ENCODE measurements around the gene TEDDM1.

Gene TEDDM1

GRCh38 chr1:182413486-182413885 lies 13.0 kb upstream of the TEDDM1 start:
- H3K4me3 ChIP-seq, result no peak overlapping the region
- intact Hi-C loops (cut with DNase I; ENCODE audit: low total_unique reads), result no loop called here
- H3K4me1 ChIP-seq, result peaks cover 0 to 17% (median 12%) of the 10 kb centered on the region in 4 donors
- TF ChIP-seq, protein P1, sequence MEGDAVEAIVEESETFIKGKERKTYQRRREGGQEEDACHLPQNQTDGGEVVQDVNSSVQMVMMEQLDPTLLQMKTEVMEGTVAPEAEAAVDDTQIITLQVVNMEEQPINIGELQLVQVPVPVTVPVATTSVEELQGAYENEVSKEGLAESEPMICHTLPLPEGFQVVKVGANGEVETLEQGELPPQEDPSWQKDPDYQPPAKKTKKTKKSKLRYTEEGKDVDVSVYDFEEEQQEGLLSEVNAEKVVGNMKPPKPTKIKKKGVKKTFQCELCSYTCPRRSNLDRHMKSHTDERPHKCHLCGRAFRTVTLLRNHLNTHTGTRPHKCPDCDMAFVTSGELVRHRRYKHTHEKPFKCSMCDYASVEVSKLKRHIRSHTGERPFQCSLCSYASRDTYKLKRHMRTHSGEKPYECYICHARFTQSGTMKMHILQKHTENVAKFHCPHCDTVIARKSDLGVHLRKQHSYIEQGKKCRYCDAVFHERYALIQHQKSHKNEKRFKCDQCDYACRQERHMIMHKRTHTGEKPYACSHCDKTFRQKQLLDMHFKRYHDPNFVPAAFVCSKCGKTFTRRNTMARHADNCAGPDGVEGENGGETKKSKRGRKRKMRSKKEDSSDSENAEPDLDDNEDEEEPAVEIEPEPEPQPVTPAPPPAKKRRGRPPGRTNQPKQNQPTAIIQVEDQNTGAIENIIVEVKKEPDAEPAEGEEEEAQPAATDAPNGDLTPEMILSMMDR (IDR thresholded peaks at IDR 0.05), result no peak
- H3K9me3 ChIP-seq, result no peaks in the 10 kb centered on the region
- H3K27me3 ChIP-seq, result peaks cover 0 to 6% of the 10 kb centered on the region in 2 donors
- no peaks in the 10 kb centered on the region for H3K36me3 ChIP-seq
- no peak for DNase-seq
- no peak overlapping the region for H3K27ac ChIP-seq

DNA sequence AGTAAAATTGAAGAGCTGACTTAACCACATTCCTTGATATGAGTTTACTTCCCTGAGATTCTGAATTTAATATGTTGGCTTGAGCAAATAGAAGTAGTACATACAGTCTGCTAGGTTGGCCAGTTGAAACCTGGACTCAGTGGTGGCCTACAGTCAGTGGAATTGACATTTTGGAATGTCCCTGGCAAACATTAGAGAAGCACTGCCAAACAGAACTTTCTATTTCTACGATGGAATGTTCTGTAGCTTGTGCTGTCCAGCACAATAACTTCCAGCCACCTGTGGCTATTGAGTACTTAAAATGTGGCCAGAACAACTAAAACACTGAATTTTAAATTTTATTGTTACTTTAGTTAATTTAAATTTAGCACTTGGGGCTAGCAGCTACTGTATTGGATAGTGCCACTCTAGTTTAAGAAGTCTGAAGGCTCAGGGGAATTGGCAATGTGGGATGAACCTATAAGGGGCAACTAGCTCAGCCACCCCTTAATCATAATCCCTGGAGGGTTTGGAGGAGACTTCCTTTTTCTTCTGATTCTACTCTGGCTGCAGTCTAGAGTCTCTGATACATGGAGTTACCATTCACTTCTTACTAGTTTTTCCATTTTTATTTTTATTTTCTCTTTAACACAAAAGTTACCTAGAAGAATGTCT lies 10.3 kb upstream of the TEDDM1 start:
- Histone ChIP-seq H3K4me1 (peaks cover 0 to 17% (median 12%) of the 10 kb centered on the region in 4 donors), H3K27ac (peak overlapping the region; percentile 26 to 37), H3K27me3 (peaks cover 0 to 14% of the 10 kb centered on the region in 2 donors), H3K36me3 (no peaks in the 10 kb centered on the region), H3K4me3 (no peak overlapping the region), H3K9me3 (peaks cover 0 to 3% (median 0%) of the 10 kb centered on the region in 3 donors)
- TF ChIP-seq, protein P1 (IDR thresholded peaks at IDR 0.05), result no peak
- DNase-seq, result no peak
- intact Hi-C loops (cut with DNase I; ENCODE audit: low total_unique reads), result no loop called here

GRCh38 chr1:182410138-182410537 lies 9.7 kb upstream of the TEDDM1 start:
- Histone ChIP-seq H3K9me3 (peaks cover 0 to 7% (median 0%) of the 10 kb centered on the region in 3 donors), H3K4me3 (no peak overlapping the region), H3K27ac (peak overlapping the region; percentile 26 to 37), H3K4me1 (peaks cover 0 to 17% (median 12%) of the 10 kb centered on the region in 4 donors), H3K27me3 (peaks cover 0 to 16% of the 10 kb centered on the region in 2 donors), H3K36me3 (no peaks in the 10 kb centered on the region)
- DNase-seq, result no peak
- intact Hi-C loops (cut with DNase I; ENCODE audit: low total_unique reads), result no loop called here
- TF ChIP-seq, protein P1 (IDR thresholded peaks at IDR 0.05), result no peak

GRCh38 chr1:182408435-182409075 lies 8.1 kb upstream of the TEDDM1 start:
- H3K9me3 ChIP-seq, result peaks cover 0 to 7% (median 0%) of the 10 kb centered on the region in 3 donors
- intact Hi-C loops (cut with DNase I; ENCODE audit: low total_unique reads), result no loop called here
- H3K4me1 ChIP-seq, result peaks cover 0 to 17% (median 12%) of the 10 kb centered on the region in 4 donors
- H3K27ac ChIP-seq, result no peak overlapping the region
- no peak overlapping the region for H3K4me3 ChIP-seq
- DNase-seq, result no peak
- TF ChIP-seq, protein P1 (IDR thresholded peaks at IDR 0.05), result no peak
- peaks cover 0 to 16% of the 10 kb centered on the region in 2 donors for H3K27me3 ChIP-seq
- no peaks in the 10 kb centered on the region for H3K36me3 ChIP-seq

DNA sequence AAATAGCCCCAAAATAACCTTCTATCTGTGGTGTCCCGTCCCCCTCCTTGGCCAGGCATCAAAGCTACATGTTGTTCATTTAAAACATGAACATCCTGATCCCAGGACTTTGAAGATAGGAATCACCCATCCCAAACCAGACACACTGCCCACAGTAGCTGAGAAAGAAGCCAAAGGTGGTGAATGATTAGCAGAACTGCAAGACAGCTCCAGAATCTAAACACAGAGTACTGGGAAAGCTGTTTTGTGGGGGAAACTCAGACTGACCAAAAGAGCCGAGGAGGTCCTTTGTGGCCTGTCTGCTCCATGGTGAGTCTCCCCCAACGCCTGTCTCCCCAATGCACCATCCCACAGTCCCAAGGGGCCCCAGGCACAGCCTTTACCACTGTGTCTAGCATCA lies 7.3 kb upstream of the TEDDM1 start:
- no peak for DNase-seq
- TF ChIP-seq, protein P1 (IDR thresholded peaks at IDR 0.05), result no peak
- H3K36me3 ChIP-seq, result no peaks in the 10 kb centered on the region
- no peak overlapping the region for H3K27ac ChIP-seq
- no peak overlapping the region for H3K4me3 ChIP-seq
- H3K9me3 ChIP-seq, result peaks cover 0 to 7% (median 0%) of the 10 kb centered on the region in 3 donors
- peaks cover 0 to 16% of the 10 kb centered on the region in 2 donors for H3K27me3 ChIP-seq
- peaks cover 0 to 17% (median 12%) of the 10 kb centered on the region in 4 donors for H3K4me1 ChIP-seq
- intact Hi-C loops (cut with DNase I; ENCODE audit: low total_unique reads), result no loop called here
